ENCODE results near the gene ST8SIA1.

- TF ChIP-seq EZH2 (IDR thresholded peaks at IDR 0.05) (no peak), POLR2AphosphoS5 (IDR thresholded peaks at IDR 0.05; ENCODE audit: borderline replicate concordance, low read depth, low read length) (no peak), FOXP2 (optimal IDR thresholded peaks at IDR 0.05; ENCODE audit: control extremely low read depth, extremely low read length, insufficient read depth) (no peak)
Measured at GRCh38 chr12:22196236-22196635, 138.3 kb downstream of the ST8SIA1 start.

Measured in SK-N-MC (cell line).